Skeletal muscle cell (primary cell): ENCODE data around the gene MYO5C.

Experiments
- DNase-seq: peaks from one replicate; pipeline ENCODE4 v3.0.0-alpha.2; 2010; ENCODE audit warnings: low read depth
- H3K4me3 ChIP-seq: 2 replicates; pipeline ENCODE4 v1.5.1; 2011; ENCODE audit warnings: low read depth, mild to moderate bottlenecking, control low read depth, low read length, moderate library complexity

The MYO5C gene

GRCh38 chr15:52159645-52160044 is 136.0 kb downstream of the MYO5C start:
- no peak overlapping the region for H3K4me3 ChIP-seq
- DNase-seq, result no peak

DNA sequence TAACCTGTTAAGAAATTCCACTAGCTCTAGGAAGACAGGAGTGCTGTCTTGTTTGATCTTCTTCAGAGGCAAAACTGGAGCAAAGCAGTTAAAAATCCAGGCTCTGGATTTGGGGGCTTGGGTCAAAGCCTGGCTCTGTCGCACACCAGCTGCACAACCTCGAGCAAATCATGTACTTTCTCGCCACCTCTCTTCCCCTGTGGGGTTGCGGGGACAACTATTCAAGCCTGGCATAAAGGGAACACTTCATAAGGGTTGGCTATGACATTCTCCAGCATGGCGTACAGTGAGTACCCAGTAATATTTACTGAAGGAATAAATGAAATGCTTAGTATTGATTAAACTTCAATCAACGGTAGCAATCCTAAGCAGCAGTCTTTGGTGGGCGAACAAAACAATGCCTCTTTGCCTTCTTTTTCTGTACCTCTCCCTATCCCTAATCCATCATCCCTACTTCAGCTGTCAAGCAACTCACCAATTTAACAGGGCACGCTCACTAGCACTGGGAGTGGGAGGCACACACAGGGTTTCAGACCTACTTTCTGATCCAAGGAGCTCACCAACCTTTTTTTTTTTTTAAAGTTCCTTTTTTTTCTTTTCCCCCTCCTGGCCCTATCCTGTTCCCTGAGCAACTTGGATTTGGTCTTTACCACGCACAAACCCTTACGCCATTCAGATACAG is 137.4 kb downstream of the MYO5C start:
- no peak overlapping the region for H3K4me3 ChIP-seq

DNA sequence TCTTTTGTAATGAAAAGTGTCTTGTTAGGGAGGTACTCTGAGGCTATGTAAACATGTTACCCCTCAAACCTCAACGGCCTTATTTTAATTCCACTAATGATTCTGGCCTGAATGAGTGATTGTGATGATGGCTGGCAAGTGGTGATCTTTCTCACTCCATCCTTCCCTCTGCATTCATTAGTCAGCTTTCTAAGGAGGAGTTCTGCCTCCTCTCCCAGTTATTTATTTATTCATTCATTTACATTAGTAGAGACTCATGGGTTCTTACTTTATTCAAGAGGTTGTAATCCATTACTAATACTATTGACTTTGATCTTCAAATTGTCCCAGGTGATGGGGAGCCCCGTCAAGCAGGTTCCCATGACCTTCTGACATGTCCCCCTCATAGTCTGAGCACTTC is 139.7 kb downstream of the MYO5C start:
- no peak for DNase-seq
- H3K4me3 ChIP-seq, result no peak overlapping the region

More for the DNA sequence above, 137.4 kb downstream of the MYO5C start:
- no peak for DNase-seq

- H3K4me3 ChIP-seq, result no peak overlapping the region
- no peak for DNase-seq
Observed at GRCh38 chr15:52154896-52155865, 140.4 kb downstream of the MYO5C start.

GRCh38 chr15:52153900-52154895 is 141.4 kb downstream of the MYO5C start:
- no peak overlapping the region for H3K4me3 ChIP-seq
- no peak for DNase-seq

GRCh38 chr15:52151353-52151752 is 144.3 kb downstream of the MYO5C start:
- no peak for DNase-seq
- no peak overlapping the region for H3K4me3 ChIP-seq

- DNase-seq, result no peak
- H3K4me3 ChIP-seq, result no peak overlapping the region
Observed at GRCh38 chr15:52150871-52151270, 144.7 kb downstream of the MYO5C start.

- no peak for DNase-seq
- H3K4me3 ChIP-seq, result no peak overlapping the region
Observed at GRCh38 chr15:52150043-52150825, 145.4 kb downstream of the MYO5C start.

DNA sequence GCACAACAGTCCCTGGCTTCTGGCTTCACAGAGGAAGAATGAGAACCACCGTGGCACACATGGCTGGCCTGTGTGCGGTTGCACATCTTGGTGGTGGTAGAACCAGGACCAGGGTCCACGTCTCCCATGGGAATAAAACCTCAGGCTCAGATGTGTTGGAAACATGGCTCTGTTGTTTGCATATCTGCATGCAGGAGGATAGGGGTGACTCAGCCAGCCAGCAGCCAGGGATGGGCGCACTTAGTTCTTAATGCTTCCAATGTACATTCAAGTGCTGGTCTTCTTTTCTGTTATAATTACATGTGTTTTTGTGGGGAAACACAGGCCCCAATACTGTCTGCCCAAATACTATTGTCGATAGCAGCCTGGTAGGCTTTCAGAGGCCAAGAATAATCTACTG is 147.2 kb downstream of the MYO5C start:
- H3K4me3 ChIP-seq, result no peak overlapping the region

GRCh38 chr15:52146776-52147175 is 148.8 kb downstream of the MYO5C start:
- no peak for DNase-seq
- no peak overlapping the region for H3K4me3 ChIP-seq

More for the DNA sequence above, 147.2 kb downstream of the MYO5C start:
- DNase-seq, result no peak

GRCh38 chr15:52146261-52146660 is 149.3 kb downstream of the MYO5C start:
- H3K4me3 ChIP-seq, result no peak overlapping the region
- DNase-seq, result no peak

GRCh38 chr15:52144656-52145178 is 150.9 kb downstream of the MYO5C start:
- no peak overlapping the region for H3K4me3 ChIP-seq
- peak; percentile 40 for DNase-seq

DNA sequence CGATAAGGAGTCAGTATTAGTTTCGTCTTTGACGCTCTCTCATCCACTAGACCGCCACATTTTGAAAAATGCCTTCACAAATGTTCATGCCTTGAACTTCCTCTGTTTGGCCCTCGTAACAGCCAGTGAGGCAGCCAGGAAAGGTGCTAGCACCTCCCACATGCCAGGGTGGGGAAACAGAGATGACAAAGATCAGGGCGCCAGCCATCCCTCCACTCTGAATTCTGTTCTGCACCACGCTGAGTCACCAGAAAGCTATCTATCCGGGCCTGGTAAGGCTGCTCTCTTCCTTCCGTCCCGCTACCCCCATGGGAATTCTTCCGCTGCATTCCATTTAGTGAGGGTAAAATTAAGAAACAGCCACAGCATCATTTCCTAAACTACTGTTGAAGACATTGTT is 151.7 kb downstream of the MYO5C start:
- DNase-seq, result peak; percentile 79
- no peak overlapping the region for H3K4me3 ChIP-seq
